Left lung (tissue), 10 donors: ENCODE measurements around the gene LLGL1. TPM values are rescaled to one million over a fixed set of nuclear protein-coding genes. Genes with fewer than 3 reads are reported as not detected.

ENCODE experiments used
- ATAC-seq: fragments of 200-7000 bp; cut with Tn5 transposase; one replicate; pipeline ENCODE4 v1.9.1; 2020; ENCODE audit warnings: moderate library complexity
- DNase-seq, 4 donors: peaks; one replicate each; pipeline ENCODE4 v3.0.0-alpha.2; 2013 to 2020
- H3K27ac ChIP-seq, 2 donors: fragments of 200-600 bp; sonication (generic) in 1 of 2; one replicate each; pipeline versions ENCODE4 v1.5.0 to v1.8.0; 2020 to 2021
- H3K27me3 ChIP-seq, 2 donors: fragments of 200-600 bp; sonication (generic) in 1 of 2; one replicate each; pipeline versions ENCODE4 v1.5.0 to v1.8.0; 2020 to 2021
- H3K36me3 ChIP-seq, 2 donors: fragments of 200-600 bp; sonication (generic) in 1 of 2; one replicate each; pipeline versions ENCODE4 v1.5.0 to v1.8.0; 2020 to 2021
- H3K4me1 ChIP-seq, 2 donors: fragments of 200-600 bp; one replicate each; pipeline ENCODE4 v1.8.0; 2021
- H3K4me3 ChIP-seq, 2 donors: fragments of 200-600 bp; sonication (generic) in 1 of 2; one replicate each; pipeline versions ENCODE4 v1.5.0 to v1.8.0; 2020 to 2021; ENCODE audit warnings: mild to moderate bottlenecking in 1 of 2
- H3K9me3 ChIP-seq, 2 donors: fragments of 200-600 bp; sonication (generic) in 1 of 2; one replicate each; pipeline versions ENCODE4 v1.5.0 to v1.8.0; 2020 to 2021
- intact Hi-C, 2 donors: fragments of 100-400 bp; cut with DNase I; formaldehyde crosslinking; loops; one replicate each; pipeline versions ENCODE4 v1.11.2 to v1.14.2; 2022
- polyA plus RNA-seq, 6 donors: library from polyadenylated mRNA; unstranded; fragments of 120-200 nt; gene quantifications; one replicate each; pipeline ENCODE4 v1.2.1, GENCODE V29; 2013; ENCODE audit not compliant: insufficient read length in 6 of 6
- total RNA-seq, 2 donors: library from RNA; stranded (reverse); fragmentation: NEBNext Ultra II Directional; extraction: Animal tissue kit (Norgen Biotek cat#: 25700); gene quantifications; one replicate each; pipeline ENCODE4 v1.2.1, GENCODE V29; 2021
- TF ChIP-seq, protein P1 (sequence below), 2 donors: fragments of 200-600 bp; sonication (generic) in 1 of 2; IDR thresholded peaks; one replicate each; pipeline versions ENCODE4 v1.5.0 to v1.8.0; 2021; ENCODE audit warnings: antibody characterized with exemption in 2 of 2
- donor health status: DM: no; HTN: yes; CAD: no.
- donor health status: DM: no; HTN: no; CAD: no.

LLGL1 gene
- total and polyA plus RNA-seq, 8 donors = 14.4 to 40.9 (median 32.8) TPM

DNA sequence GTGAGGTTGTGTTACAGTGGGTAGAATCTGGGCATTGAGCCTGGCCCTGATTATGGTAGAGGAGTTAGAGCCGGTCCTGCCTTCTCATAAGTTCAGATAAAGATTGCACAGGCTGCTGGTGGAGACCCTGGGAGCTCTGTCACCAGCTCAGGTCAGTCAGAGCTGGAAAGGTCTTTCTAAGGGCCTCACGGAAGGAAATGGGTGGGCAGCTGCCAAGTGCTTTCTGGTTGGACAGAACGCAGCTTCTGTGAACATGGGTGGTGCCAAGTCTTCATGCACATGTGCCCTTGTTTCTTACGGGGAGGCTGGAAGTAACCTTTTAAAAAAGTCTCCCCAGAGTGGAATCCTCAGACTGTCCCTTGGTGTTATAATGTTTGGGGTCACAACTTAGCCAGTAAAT lies 26.9 kb upstream of the LLGL1 start:
- Histone ChIP-seq H3K9me3 (no peaks in the 10 kb centered on the region), H3K27ac (no peak overlapping the region), H3K27me3 (no peaks in the 10 kb centered on the region), H3K4me3 (no peak overlapping the region), H3K4me1 (peaks cover 4 to 37% of the 10 kb centered on the region in 2 donors), H3K36me3 (peaks cover 0 to 92% of the 10 kb centered on the region in 2 donors)
- TF ChIP-seq, protein P1, sequence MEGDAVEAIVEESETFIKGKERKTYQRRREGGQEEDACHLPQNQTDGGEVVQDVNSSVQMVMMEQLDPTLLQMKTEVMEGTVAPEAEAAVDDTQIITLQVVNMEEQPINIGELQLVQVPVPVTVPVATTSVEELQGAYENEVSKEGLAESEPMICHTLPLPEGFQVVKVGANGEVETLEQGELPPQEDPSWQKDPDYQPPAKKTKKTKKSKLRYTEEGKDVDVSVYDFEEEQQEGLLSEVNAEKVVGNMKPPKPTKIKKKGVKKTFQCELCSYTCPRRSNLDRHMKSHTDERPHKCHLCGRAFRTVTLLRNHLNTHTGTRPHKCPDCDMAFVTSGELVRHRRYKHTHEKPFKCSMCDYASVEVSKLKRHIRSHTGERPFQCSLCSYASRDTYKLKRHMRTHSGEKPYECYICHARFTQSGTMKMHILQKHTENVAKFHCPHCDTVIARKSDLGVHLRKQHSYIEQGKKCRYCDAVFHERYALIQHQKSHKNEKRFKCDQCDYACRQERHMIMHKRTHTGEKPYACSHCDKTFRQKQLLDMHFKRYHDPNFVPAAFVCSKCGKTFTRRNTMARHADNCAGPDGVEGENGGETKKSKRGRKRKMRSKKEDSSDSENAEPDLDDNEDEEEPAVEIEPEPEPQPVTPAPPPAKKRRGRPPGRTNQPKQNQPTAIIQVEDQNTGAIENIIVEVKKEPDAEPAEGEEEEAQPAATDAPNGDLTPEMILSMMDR (IDR thresholded peaks at IDR 0.05) = no peak
- ATAC-seq = no peak
- DNase-seq = no peak
- intact Hi-C loops = no loop called here

DNA sequence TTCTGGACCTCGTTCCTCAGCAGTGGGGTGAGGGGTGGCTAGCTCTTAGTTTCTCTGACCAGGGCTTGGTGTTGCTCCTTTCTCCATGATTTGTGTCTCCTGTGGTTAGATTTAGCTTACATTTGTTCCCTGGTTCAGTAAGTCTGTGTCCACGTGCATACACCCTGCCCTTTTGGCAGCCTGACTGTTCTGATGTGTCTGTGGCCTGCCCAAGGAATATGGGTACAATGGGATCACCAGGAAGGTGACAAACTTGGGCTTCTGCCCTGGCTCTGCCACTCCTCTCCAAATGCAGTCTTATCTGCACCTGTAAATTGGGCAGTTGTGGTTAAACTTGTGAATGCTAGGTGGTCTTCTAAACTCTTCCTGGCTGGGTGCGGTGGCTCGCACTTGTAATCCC lies 24.3 kb upstream of the LLGL1 start:
- Histone ChIP-seq H3K27ac (no peak overlapping the region), H3K27me3 (no peaks in the 10 kb centered on the region), H3K4me3 (no peak overlapping the region), H3K9me3 (no peaks in the 10 kb centered on the region), H3K36me3 (peaks cover 0 to 95% of the 10 kb centered on the region in 2 donors), H3K4me1 (peaks cover 4 to 28% of the 10 kb centered on the region in 2 donors)
- no peak for ATAC-seq
- intact Hi-C loops = no loop called here
- TF ChIP-seq, protein P1 (IDR thresholded peaks at IDR 0.05) = no peak
- no peak for DNase-seq

DNA sequence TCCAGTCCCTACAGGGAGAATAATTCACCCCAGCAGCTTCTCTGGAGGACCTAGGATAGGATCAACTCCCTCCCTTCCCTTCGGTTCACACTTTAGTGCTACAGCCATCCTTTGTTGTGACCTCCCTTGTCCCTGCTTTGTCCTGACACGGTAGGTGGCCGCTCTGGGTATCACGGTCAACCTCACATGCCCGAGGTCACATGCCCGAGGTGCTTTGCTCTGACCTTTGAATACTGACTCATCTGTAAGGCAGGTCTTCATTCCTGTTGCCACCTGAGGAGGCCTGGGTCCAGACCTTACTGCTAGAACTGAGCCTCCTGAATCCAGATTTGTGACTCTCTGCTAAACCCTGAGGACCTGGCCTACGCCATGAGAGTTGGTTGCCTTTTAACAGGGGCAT lies 22.1 kb upstream of the LLGL1 start:
- DNase-seq (no peak), ATAC-seq (no peak)
- H3K4me1 ChIP-seq = peaks cover 0 to 19% of the 10 kb centered on the region in 2 donors
- intact Hi-C loops = no loop called here
- no peaks in the 10 kb centered on the region for H3K27me3 ChIP-seq
- H3K9me3 ChIP-seq = no peaks in the 10 kb centered on the region
- H3K27ac ChIP-seq = no peak overlapping the region
- TF ChIP-seq, protein P1 (IDR thresholded peaks at IDR 0.05) = no peak
- peaks cover 0 to 95% of the 10 kb centered on the region in 2 donors for H3K36me3 ChIP-seq
- no peak overlapping the region for H3K4me3 ChIP-seq

DNA sequence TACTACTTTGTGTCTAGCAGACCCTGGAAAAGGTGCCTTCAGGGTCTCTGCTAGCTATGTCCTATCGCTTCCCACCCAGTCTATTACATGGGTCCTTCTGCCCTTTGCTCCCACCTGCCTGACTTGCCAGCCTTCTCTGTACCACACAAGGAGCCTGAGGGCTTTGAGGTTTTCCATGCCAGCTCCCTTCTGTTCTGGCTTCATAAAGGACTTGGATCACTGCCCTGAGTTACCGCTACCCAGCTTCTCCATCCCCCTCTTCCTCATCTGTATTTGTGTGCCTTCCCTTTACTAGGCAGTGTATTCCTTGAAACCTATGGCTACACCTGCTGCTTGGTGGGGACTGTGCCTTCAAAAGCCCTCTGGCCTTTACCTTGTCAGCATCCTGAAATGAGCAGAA lies 19.6 kb upstream of the LLGL1 start:
- H3K4me3 ChIP-seq = no peak overlapping the region
- no peak for DNase-seq
- H3K9me3 ChIP-seq = no peaks in the 10 kb centered on the region
- no peak for ATAC-seq
- TF ChIP-seq, protein P1 (IDR thresholded peaks at IDR 0.05) = no peak
- no peak overlapping the region for H3K27ac ChIP-seq
- intact Hi-C loops = no loop called here
- H3K4me1 ChIP-seq = no peaks in the 10 kb centered on the region
- H3K36me3 ChIP-seq = peaks cover 0 to 96% of the 10 kb centered on the region in 2 donors
- no peaks in the 10 kb centered on the region for H3K27me3 ChIP-seq

DNA sequence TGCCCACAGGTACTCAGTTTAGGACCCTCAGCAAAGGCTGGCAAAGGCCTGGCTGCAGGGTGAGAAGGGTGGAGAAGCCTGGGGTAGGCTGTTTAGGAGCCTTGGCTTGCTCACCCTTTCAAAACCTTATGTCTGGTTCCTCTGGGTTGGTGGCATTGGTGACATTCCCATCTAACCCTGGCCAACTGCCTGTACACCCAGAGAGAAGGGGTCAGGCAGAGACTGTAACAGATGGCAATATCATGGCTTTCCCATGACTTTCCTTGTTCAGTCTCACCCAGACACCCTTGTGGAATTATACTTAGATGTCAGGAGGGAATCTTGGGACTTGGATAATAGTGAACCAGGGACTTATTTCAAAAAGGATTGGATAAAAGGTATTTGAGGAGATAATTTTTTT lies 18.5 kb upstream of the LLGL1 start:
- peaks cover 0 to 96% of the 10 kb centered on the region in 2 donors for H3K36me3 ChIP-seq
- TF ChIP-seq, protein P1 (IDR thresholded peaks at IDR 0.05) = no peak
- intact Hi-C loops = no loop called here
- no peak overlapping the region for H3K27ac ChIP-seq
- H3K27me3 ChIP-seq = no peaks in the 10 kb centered on the region
- H3K4me3 ChIP-seq = no peak overlapping the region
- DNase-seq (no peak), ATAC-seq (no peak)
- H3K4me1 ChIP-seq = no peaks in the 10 kb centered on the region
- no peaks in the 10 kb centered on the region for H3K9me3 ChIP-seq
